Myocyte (in vitro differentiated cells): ENCODE measurements around the gene RAB17. TPM values are rescaled to one million over a fixed set of nuclear protein-coding genes. Genes with fewer than 3 reads are reported as not detected.

ENCODE experiments used
- DNase-seq: peaks from one replicate; pipeline ENCODE4 v3.0.0-alpha.2; 2012; ENCODE audit warnings: low read depth
- total RNA-seq: library from RNA; depleted of rRNA; stranded (reverse); fragments of >200 nt; gene quantifications from 2 replicates; pipeline ENCODE4 v1.2.3, GENCODE V29; 2014

The RAB17 gene
- total RNA-seq, 1 donor from 2014 or later, result 5.3 TPM

DNA sequence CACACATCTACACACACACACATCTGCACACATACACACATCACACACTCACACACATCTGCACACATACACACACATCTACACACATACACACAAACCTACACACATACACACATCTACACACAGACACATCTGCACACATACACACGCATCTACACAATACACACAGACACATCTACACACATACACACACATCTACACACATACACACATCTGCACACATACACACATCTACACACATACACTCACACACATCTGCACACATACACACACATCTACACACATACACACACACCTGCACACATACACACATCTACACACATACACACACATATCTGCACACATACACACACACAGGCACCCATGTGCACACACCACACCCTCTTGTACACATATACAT lies 24.6 kb downstream of the RAB17 start:
- DNase-seq, result no peak

GRCh38 chr2:237564526-237565131 lies 25.9 kb downstream of the RAB17 start:
- peak; percentile 60 for DNase-seq

GRCh38 chr2:237563816-237564215 lies 26.7 kb downstream of the RAB17 start:
- peak; percentile 72 for DNase-seq

DNA sequence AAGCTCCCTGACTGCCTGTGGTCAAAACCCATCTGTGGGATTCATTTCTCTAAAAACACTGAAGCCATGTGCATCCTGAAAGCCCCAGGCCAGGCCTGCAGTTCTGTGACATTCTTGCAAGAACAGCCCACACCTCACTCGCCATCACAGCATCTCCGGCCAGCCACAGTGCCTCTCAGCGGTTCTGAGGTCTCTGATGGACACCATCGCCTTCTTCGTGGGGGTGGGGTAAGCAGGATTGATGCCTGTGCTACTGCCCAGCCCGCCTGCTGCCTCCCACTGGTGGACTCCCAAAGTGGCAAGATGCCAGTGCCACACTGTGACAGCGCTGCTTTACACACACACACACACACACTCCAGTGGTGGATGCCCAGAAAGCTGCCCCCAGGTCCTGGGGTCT lies 29.3 kb downstream of the RAB17 start:
- no peak for DNase-seq

DNA sequence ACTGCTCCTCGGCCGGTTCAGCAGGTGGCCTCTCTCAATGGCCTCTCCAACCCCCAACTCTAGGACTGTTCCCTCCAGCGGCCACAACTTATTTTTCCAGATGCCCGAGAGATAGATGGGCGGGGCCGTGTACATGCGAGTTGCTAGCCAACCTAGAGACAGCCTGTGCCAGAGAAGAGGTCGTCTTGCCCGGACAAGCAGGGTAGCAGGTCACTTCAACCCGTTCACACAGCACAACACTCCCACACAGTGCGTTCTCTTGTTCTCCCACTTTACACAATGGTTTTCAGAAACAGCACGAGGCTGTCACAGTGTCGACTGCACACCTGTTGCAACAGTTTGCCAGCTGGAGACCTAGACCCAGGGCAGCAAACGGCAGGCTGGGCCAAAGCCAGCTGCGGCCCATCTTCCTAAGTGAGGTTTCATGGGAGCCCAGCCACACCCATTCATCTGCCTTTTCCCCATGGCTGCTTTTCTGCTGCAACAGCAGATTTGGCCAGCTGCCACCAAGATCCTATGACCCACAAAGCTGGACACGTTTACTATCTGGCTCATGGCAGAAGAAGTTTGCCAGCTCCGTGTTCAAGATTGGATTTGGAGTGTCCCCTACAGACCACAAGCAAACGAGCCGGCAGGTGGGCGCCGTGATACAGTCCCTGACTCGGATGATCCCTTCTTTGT lies 31.4 kb downstream of the RAB17 start:
- DNase-seq, result peak; percentile 97

GRCh38 chr2:237557633-237558015 lies 32.9 kb downstream of the RAB17 start:
- DNase-seq, result no peak

DNA sequence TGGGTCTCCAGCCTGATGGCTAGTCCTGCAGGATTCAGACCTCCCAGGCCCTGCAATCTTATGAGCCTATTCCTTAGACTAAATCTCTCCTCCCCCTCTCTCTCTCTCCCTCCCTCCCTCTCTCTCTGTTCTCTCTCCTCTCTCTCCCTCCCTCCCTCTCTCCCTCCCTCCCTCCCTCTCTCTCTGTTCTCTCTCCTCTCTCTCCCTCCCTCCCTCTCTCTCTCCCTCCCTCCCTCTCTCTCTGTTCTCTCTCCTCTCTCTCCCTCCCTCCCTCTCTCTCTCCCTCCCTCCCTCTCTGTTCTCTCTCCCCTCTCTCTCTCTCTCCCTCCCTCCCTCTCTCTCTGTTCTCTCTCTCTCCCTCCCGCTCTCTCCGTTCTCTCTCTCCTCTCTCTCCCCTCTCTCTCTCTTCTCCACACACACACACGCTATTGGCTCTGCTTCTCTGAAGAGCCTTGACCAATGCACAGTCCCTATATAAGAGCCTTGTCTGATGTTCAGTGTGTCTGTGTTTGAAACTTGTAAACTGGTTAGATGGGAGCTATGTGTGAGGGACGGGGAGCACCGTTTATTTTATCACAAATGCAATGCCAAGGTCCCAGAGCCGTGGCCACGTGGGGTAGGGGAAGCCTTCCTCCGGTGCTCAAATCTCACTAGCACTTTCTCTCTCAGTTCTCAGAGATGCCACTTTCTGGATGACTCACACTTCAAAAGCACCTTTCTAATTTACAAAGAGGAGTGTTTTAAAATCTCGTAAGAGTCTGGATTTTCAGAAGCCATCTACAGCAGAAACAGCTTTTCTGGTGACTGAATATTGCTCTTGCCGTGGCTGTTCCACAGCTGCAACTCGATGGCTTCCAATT lies 33.5 kb downstream of the RAB17 start:
- DNase-seq, result no peak

- DNase-seq, result no peak
Measured at GRCh38 chr2:237555560-237555959, 35.0 kb downstream of the RAB17 start.

GRCh38 chr2:237553948-237554347 lies 36.6 kb downstream of the RAB17 start:
- no peak for DNase-seq

DNA sequence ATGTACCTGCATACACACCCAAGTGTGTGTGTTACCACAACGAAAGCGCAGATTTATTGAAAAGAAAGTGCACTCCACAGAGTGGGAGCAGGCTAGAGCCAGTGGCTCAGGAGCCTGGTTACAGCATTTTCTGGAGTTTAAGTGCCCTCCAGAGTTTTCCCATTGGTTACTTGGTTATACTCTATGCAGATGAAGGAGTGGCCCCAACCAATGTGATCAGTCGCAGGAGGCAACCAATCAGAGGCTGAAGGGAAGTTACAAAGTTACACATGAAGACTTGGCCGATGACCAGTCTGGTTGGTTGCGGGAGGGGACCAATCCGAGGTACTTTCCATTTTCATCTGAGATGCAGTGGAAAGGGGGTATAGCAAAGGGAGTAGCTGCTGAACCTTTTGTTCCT lies 37.6 kb downstream of the RAB17 start:
- no peak for DNase-seq

DNA sequence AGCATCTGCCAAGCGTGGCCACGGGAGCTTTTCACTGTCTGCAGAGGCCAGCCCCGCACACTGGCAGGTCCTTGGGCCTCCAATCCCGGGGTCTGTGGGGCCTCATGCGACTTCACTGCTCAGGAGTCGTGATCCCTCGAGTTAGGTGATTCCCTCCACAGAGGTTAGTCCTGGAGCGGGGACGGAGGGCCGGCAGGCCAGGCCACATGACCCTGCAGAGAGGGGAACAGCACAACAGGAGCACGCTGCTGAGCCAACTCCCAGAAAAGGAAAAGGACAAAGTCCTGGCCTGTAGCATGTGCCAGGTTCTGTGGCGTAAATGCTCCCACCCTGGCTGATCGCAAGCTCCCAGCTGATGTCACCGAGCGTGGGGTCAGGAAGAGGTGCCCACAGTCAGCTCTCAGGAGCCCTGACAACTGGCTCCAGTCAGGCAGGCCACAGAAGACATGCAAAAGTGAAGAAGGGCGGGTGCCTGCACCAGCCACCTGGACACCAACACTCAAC lies 39.4 kb downstream of the RAB17 start:
- DNase-seq, result no peak

DNA sequence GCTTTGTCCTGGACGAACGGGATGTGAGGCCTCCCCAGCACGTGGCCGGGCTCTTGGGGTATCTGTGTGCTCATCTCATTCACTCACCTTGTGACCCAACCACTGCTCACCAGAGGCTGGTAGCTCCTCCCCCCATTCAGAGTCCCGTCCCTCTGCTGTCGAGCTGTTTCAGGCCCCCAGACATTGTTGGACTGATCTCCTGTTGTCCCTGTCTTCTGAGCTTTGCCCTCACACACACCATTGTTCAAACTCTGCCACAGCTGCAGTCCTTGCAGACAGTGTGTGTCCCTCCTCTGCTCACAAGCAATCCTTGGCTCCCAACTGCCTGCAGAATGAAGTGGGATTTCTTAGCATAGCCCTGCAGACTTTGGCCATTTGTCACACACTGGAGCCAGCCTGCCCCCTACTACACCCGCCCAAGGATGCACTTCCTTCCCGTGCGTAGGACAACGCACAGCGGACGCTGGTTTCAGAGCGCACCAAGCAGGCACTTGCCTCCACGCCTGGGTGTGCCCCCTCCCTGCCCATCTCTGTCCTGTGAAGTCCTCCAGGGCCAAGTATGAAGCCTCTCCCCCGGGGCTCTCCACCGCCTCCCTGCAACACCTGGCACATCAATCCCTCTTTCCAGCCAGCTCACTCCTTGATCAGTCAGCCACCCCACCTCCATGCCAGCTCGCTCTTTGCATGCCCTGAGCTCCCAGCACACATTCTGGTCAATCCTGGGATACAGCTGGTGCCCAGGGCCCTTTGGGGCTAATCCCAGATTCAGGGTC lies 40.7 kb downstream of the RAB17 start:
- DNase-seq, result no peak

DNA sequence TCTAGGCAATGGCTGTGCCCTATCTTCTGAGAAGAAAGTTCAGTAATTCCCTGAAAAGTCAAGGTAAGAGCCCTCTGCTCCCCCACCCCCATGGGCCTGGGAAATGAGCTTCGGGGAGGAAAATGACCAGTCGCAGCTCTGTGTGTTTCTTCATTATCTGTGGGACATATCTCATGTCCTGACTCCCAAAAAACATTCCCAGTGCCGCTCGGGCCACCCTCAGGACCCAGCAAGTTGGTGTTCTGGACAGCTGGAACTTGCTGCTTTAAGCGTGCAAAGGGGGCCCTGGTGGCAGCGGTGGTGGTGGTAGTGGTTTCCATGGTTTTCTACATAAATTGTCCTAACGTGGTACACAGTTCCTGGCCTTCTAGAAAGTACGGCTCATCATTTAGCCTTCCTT lies 41.3 kb downstream of the RAB17 start:
- DNase-seq, result no peak

- DNase-seq, result no peak
Measured at GRCh38 chr2:237547841-237548416, 42.6 kb downstream of the RAB17 start.

GRCh38 chr2:237546876-237547395 lies 43.6 kb downstream of the RAB17 start:
- no peak for DNase-seq

DNA sequence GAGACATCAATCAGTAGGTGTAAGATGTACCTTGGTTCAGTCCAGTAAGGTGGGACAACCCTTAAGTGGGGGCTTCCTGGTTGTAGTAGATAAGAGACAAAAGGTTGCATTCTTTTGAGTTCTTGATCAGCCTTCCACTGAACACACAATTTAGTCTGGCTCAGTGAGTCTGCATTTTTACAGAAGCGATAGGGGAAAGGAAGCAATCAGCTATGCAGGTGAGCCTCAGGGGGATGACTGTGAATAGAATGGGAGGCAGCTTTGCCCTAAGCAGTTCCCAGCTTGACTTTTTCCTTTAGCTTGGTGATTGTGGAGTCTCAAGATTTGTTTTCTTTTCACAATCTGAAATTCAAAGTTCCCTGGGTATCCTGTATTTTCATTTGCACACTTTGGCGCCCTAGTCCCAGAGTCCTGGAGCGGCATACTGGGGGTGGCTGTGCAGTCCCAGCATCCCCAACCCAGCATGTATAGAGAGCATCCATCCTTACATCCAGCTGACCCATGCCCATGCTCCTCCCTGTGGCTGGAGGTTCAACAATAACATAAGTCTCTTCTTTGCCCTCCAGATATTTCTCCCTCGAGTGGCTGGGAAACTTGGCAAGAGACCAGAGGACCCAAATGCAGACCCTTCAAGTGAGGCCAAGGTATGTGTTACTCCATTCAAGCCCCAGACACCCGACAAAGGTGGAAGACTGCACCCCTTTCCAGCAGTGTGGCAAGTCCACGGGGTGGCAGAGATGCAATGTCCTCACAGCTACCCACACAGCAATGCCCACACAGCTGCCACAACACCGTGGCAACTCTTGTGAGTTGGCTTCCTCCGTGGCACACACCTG lies 44.3 kb downstream of the RAB17 start:
- no peak for DNase-seq

- DNase-seq, result no peak
Measured at GRCh38 chr2:237542001-237542704, 48.4 kb downstream of the RAB17 start.

- DNase-seq, result no peak
Measured at GRCh38 chr2:237541243-237541642, 49.3 kb downstream of the RAB17 start.

DNA sequence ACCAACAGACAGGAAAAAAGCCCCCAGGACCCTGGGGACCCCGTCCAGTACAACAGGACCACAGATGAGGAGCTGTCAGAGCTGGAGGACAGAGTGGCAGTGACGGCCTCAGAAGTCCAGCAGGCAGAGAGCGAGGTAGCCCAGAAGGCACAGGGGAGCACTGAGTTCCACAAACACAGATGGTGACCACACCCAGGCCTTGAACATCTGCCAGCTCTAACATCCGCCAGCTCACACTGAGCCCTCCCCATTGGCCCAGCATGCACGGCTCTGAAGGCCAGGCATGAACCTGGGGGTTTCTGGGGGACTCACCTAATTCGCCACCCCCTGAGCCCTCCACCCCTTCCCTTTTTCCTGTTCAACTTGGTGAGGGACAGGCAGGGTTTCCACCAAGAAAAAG lies 49.7 kb downstream of the RAB17 start:
- peak; percentile 65 for DNase-seq
